ENCODE data around the gene MINDY2. TPM values are rescaled to one million over a fixed set of nuclear protein-coding genes. Genes with fewer than 3 reads are reported as not detected.
"Not testable (repeated sequence)": the region's sequence is repeated elsewhere in the genome, so short reads cannot be mapped to it uniquely, and the experiment has no call there.

MINDY2 gene
- total RNA-seq, 1 experiment from 2014 or later: 7.7 TPM

- peak; percentile 99 for DNase-seq (ENCODE audit: low read depth)
Observed at GRCh38 chr15:58749532-58750337, 21.4 kb upstream of the MINDY2 start, which contains the start of gene ADAM10. Gene ADAM10, minus strand, starts transcription at chr15:58749707. Its CDS starts 173 bp downstream, at chr15:58749534.

GRCh38 chr15:58752716-58753115 lies 18.4 kb upstream of the MINDY2 start:
- DNase-seq (ENCODE audit: low read depth): no peak

- DNase-seq (ENCODE audit: low read depth): no peak
Observed at GRCh38 chr15:58755350-58755749, 15.8 kb upstream of the MINDY2 start.

- DNase-seq (ENCODE audit: low read depth): no peak
Observed at GRCh38 chr15:58755956-58756355, 15.1 kb upstream of the MINDY2 start.

GRCh38 chr15:58758141-58758540 lies 13.0 kb upstream of the MINDY2 start:
- no peak for DNase-seq (ENCODE audit: low read depth)

GRCh38 chr15:58760385-58761009 lies 10.6 kb upstream of the MINDY2 start:
- no peak for DNase-seq (ENCODE audit: low read depth)

- DNase-seq (ENCODE audit: low read depth): no peak
Observed at GRCh38 chr15:58761010-58761388, 10.1 kb upstream of the MINDY2 start.

- DNase-seq (ENCODE audit: low read depth): no peak
Observed at GRCh38 chr15:58762285-58762684, 8.8 kb upstream of the MINDY2 start.

- DNase-seq (ENCODE audit: low read depth): no peak
Observed at GRCh38 chr15:58762731-58763130, 8.4 kb upstream of the MINDY2 start.

- no peak for DNase-seq (ENCODE audit: low read depth)
Observed at GRCh38 chr15:58764468-58764867, 6.6 kb upstream of the MINDY2 start.

GRCh38 chr15:58766290-58766689 lies 4.8 kb upstream of the MINDY2 start:
- no peak for DNase-seq (ENCODE audit: low read depth)

GRCh38 chr15:58768601-58769004 lies 2.5 kb upstream of the MINDY2 start:
- not testable (repeated sequence) for DNase-seq (ENCODE audit: low read depth)

- peak; percentile 66 for DNase-seq (ENCODE audit: low read depth)
Observed at GRCh38 chr15:58770519-58770856, 614 bp upstream of the MINDY2 start.

GRCh38 chr15:58771621-58772250 lies 634 bp downstream of the MINDY2 start:
- peak; percentile 29 for DNase-seq (ENCODE audit: low read depth)

- DNase-seq (ENCODE audit: low read depth): no peak
Observed at GRCh38 chr15:58773024-58773423, 1.9 kb downstream of the MINDY2 start.

GRCh38 chr15:58775402-58775801 lies 4.3 kb downstream of the MINDY2 start:
- no peak for DNase-seq (ENCODE audit: low read depth)

GRCh38 chr15:58777107-58777506 lies 6.0 kb downstream of the MINDY2 start:
- no peak for DNase-seq (ENCODE audit: low read depth)

GRCh38 chr15:58779554-58779953 lies 8.5 kb downstream of the MINDY2 start:
- no peak for DNase-seq (ENCODE audit: low read depth)

GRCh38 chr15:58785355-58785754 lies 14.3 kb downstream of the MINDY2 start:
- no peak for DNase-seq (ENCODE audit: low read depth)

- no peak for DNase-seq (ENCODE audit: low read depth)
Observed at GRCh38 chr15:58788056-58788710, 17.1 kb downstream of the MINDY2 start.

- DNase-seq (ENCODE audit: low read depth): peak; percentile 3
Observed at GRCh38 chr15:58793862-58794261, 22.8 kb downstream of the MINDY2 start.

GRCh38 chr15:58795825-58796224 lies 24.7 kb downstream of the MINDY2 start:
- DNase-seq (ENCODE audit: low read depth): no peak
